Stimulated activated CD4-positive, alpha-beta T cell treated with anti-CD3 and anti-CD28 coated beads, Interleukin-4, amount 100 ng/mL, for 4 hours (primary cell): ENCODE data around the gene DCLK1.
"Not testable (repeated sequence)": the region's sequence is repeated elsewhere in the genome, so short reads cannot be mapped to it uniquely, and the experiment has no call there.

Experiments used
- DNase-seq, 2 experiments: peaks; one replicate each; pipeline ENCODE4 v3.0.0-alpha.2; 2020

Gene DCLK1

GRCh38 chr13:36082806-36083205, 48.4 kb downstream of the DCLK1 start:
- DNase-seq = no peak

- DNase-seq = no peak
Observed at GRCh38 chr13:36082396-36082795, 48.8 kb downstream of the DCLK1 start.

GRCh38 chr13:36076211-36076610, 55.0 kb downstream of the DCLK1 start:
- no peak for DNase-seq

GRCh38 chr13:36074659-36075058, 56.5 kb downstream of the DCLK1 start:
- no peak for DNase-seq

GRCh38 chr13:36072152-36072935, 58.8 kb downstream of the DCLK1 start:
- no peak for DNase-seq

- not testable (repeated sequence) for DNase-seq
Observed at GRCh38 chr13:36070504-36071192, 60.5 kb downstream of the DCLK1 start.

- no peak for DNase-seq
Observed at GRCh38 chr13:36069881-36070366, 61.3 kb downstream of the DCLK1 start.

- DNase-seq = no peak
Observed at GRCh38 chr13:36068991-36069390, 62.2 kb downstream of the DCLK1 start.

GRCh38 chr13:36068566-36068965, 62.6 kb downstream of the DCLK1 start:
- no peak for DNase-seq

GRCh38 chr13:36067746-36068381, 63.3 kb downstream of the DCLK1 start:
- DNase-seq = no peak

- DNase-seq = no peak
Observed at GRCh38 chr13:36062249-36062648, 68.9 kb downstream of the DCLK1 start.

GRCh38 chr13:36061621-36062020, 69.6 kb downstream of the DCLK1 start:
- no peak for DNase-seq

GRCh38 chr13:36061054-36061453, 70.1 kb downstream of the DCLK1 start:
- DNase-seq = no peak

GRCh38 chr13:36059321-36059720, 71.9 kb downstream of the DCLK1 start:
- DNase-seq = no peak

GRCh38 chr13:36058116-36058515, 73.1 kb downstream of the DCLK1 start:
- DNase-seq = no peak

- no peak for DNase-seq
Observed at GRCh38 chr13:36057547-36057946, 73.6 kb downstream of the DCLK1 start.

- no peak for DNase-seq
Observed at GRCh38 chr13:36057041-36057440, 74.1 kb downstream of the DCLK1 start.

GRCh38 chr13:36055366-36055765, 75.8 kb downstream of the DCLK1 start:
- no peak for DNase-seq

- no peak for DNase-seq
Observed at GRCh38 chr13:36054041-36054440, 77.1 kb downstream of the DCLK1 start.

GRCh38 chr13:36051082-36051481, 80.1 kb downstream of the DCLK1 start:
- DNase-seq = no peak

GRCh38 chr13:36046672-36047071, 84.5 kb downstream of the DCLK1 start:
- DNase-seq = no peak

- DNase-seq = no peak
Observed at GRCh38 chr13:36038785-36039555, 92.2 kb downstream of the DCLK1 start.

GRCh38 chr13:36033035-36033434, 98.1 kb downstream of the DCLK1 start:
- no peak for DNase-seq
